PC-3 (cell line): ENCODE data around the gene CASZ1. TPM values are rescaled to one million over a fixed set of nuclear protein-coding genes. Genes with fewer than 3 reads are reported as not detected.

Source experiments
- ATAC-seq: fragments of 200-7000 bp; cut with Tn5 transposase; 2 replicates; pipeline ENCODE4 v1.9.1; 2020; ENCODE audit warnings: mild to moderate bottlenecking, moderate library complexity
- BruUV-seq: library from RNA; stranded (reverse); fragments of 400-500 nt; replicated peaks from 2 replicates; lab custom pipeline; 2021; lab: Mats Ljungman, UMichigan
- CTCF ChIA-PET: fragments of 300-600 bp; sonication (Branson Sonifier 250); formaldehyde crosslinking; loops from one replicate; lab custom pipeline; 2022; ENCODE audit warnings: antibody characterized with exemption; lab: Charles Lee
- POLR2A ChIA-PET: fragments of 300-600 bp; sonication (Branson Sonifier 250); formaldehyde crosslinking; loops from one replicate; lab custom pipeline; 2022; ENCODE audit warnings: antibody characterized with exemption; ENCODE audit not compliant: unreplicated experiment; lab: Charles Lee
- DNase-seq: peaks from one replicate; pipeline ENCODE4 v3.0.0-alpha.2; 2015
- H2AFZ ChIP-seq: fragments of 300-600 bp; sonication (generic); 2 replicates; pipeline ENCODE4 v1.6.0; 2016; ENCODE audit warnings: antibody characterized with exemption, low read length
- H3F3A ChIP-seq: fragments of 300-600 bp; sonication (generic); one replicate; pipeline ENCODE4 v1.6.0; 2017; ENCODE audit warnings: antibody characterized with exemption, low read length, control low read depth, mild to moderate bottlenecking; ENCODE audit not compliant: unreplicated experiment
- H3K27ac ChIP-seq: fragments of 300-600 bp; sonication (generic); 2 replicates; pipeline ENCODE4 v1.5.1; 2016; ENCODE audit warnings: mild to moderate bottlenecking, low read length
- H3K27me3 ChIP-seq: fragments of 300-600 bp; sonication (generic); 2 replicates; pipeline ENCODE4 v1.6.1; 2016; ENCODE audit warnings: low read length, mixed read lengths
- H3K36me3 ChIP-seq: fragments of 300-600 bp; sonication (generic); 2 replicates; pipeline ENCODE4 v1.6.1; 2016; ENCODE audit warnings: low read depth, mixed run types, low read length, mixed read lengths
- H3K4me1 ChIP-seq: fragments of 300-600 bp; sonication (generic); 2 replicates; pipeline ENCODE4 v1.5.1; 2016; ENCODE audit warnings: low read length; ENCODE audit not compliant: insufficient read depth
- H3K4me2 ChIP-seq: fragments of 300-600 bp; sonication (generic); 2 replicates; pipeline ENCODE4 v1.6.0; 2016; ENCODE audit warnings: low read length
- H3K4me3 ChIP-seq: fragments of 300-600 bp; sonication (generic); 2 replicates; pipeline ENCODE4 v1.5.1; 2016; ENCODE audit warnings: mild to moderate bottlenecking, low read length, mixed read lengths
- H3K79me2 ChIP-seq: fragments of 300-600 bp; sonication (generic); 2 replicates; pipeline ENCODE4 v1.6.1; 2017; ENCODE audit warnings: low read length, mixed read lengths
- H3K9ac ChIP-seq: fragments of 300-600 bp; sonication (generic); 2 replicates; pipeline ENCODE4 v1.6.0; 2016; ENCODE audit warnings: mild to moderate bottlenecking, low read length
- H3K9me2 ChIP-seq: fragments of 300-600 bp; sonication (generic); replicated peaks from 2 replicates; pipeline ENCODE4 v1.6.1; 2016; ENCODE audit warnings: mixed run types, low read length, mixed read lengths
- H3K9me3 ChIP-seq: fragments of 300-600 bp; sonication (generic); 2 replicates; pipeline ENCODE4 v1.6.1; 2016; ENCODE audit warnings: low read length, mixed read lengths
- H4K20me1 ChIP-seq: fragments of 300-600 bp; sonication (generic); 2 replicates; pipeline ENCODE4 v1.6.1; 2016; ENCODE audit warnings: low read length, mixed read lengths
- CTCF ChIP-seq: fragments of 300-600 bp; sonication (generic); conservative IDR thresholded peaks from 2 replicates; pipeline ENCODE4 v1.5.1; 2017; ENCODE audit warnings: antibody characterized with exemption, low read depth, mild to moderate bottlenecking, low read length
- EZH2 ChIP-seq: fragments of 300-600 bp; sonication (generic); IDR thresholded peaks from one replicate; pipeline ENCODE4 v1.6.1; 2017; ENCODE audit warnings: antibody characterized with exemption, mild to moderate bottlenecking, low read length; ENCODE audit not compliant: unreplicated experiment
- EZH2phosphoT487 ChIP-seq: fragments of 300-600 bp; sonication (generic); IDR thresholded peaks from 2 replicates; pipeline ENCODE4 v1.6.1; 2018; ENCODE audit warnings: mild to moderate bottlenecking, antibody characterized with exemption, low read length, borderline replicate concordance
- intact Hi-C: fragments of 100-400 bp; cut with micrococcal nuclease; formaldehyde crosslinking; loops from 2 replicates; pipeline ENCODE4 v1.9.0; 2023
- total RNA-seq: library from RNA; depleted of rRNA; stranded (reverse); fragments of >200 nt; gene quantifications from 2 replicates; pipeline ENCODE4 v1.2.3, GENCODE V29; 2014

Gene CASZ1
- total RNA-seq, 1 experiment from 2014 or later, result 12.8 TPM

- Histone ChIP-seq H2AFZ (no peak overlapping the region), H3K4me1 (peaks cover 17% of the 10 kb centered on the region), H3K27ac (no peak overlapping the region), H3K27me3 (peaks cover 18% of the 10 kb centered on the region; the same call in 1 of the 2 replicates), H3K4me3 (no peak overlapping the region), H3K9me2 (no peaks in the 10 kb centered on the region), H3K4me2 (no peak overlapping the region), H3K79me2 (no peaks in the 10 kb centered on the region), H3F3A (no peaks in the 10 kb centered on the region), H4K20me1 (no peaks in the 10 kb centered on the region), H3K36me3 (no peaks in the 10 kb centered on the region), H3K9me3 (no peaks in the 10 kb centered on the region), H3K9ac (no peak overlapping the region)
- POLR2A ChIA-PET, result no interaction called here
- ATAC-seq, result no peak
- DNase-seq, result no peak
- no peak for TF ChIP-seq CTCF
- TF ChIP-seq EZH2phosphoT487, result no peak
- TF ChIP-seq EZH2, result no peak
- intact Hi-C loops, result no loop called here
- CTCF ChIA-PET, result no interaction called here
- no TSS peak for BruUV-seq
Observed at GRCh38 chr1:10802944-10803715, 6.7 kb upstream of the CASZ1 start.

- DNase-seq (no peak), ATAC-seq (no peak)
- Histone ChIP-seq H3K9me2 (no peaks in the 10 kb centered on the region), H3K36me3 (no peaks in the 10 kb centered on the region), H3K27ac (no peak overlapping the region), H3K4me1 (peaks cover 20% of the 10 kb centered on the region), H2AFZ (no peak overlapping the region), H3K79me2 (no peaks in the 10 kb centered on the region), H3F3A (no peaks in the 10 kb centered on the region), H3K4me3 (no peak overlapping the region), H3K4me2 (no peak overlapping the region), H3K9ac (no peak overlapping the region), H4K20me1 (no peaks in the 10 kb centered on the region), H3K9me3 (no peaks in the 10 kb centered on the region), H3K27me3 (no peaks in the 10 kb centered on the region)
- ChIA-PET POLR2A (no interaction called here), CTCF (no interaction called here)
- BruUV-seq, result no TSS peak
- TF ChIP-seq EZH2phosphoT487 (no peak), CTCF (no peak), EZH2 (no peak)
- intact Hi-C loops, result no loop called here
Observed at GRCh38 chr1:10800778-10801177, 4.3 kb upstream of the CASZ1 start.

- ATAC-seq (no peak), DNase-seq (no peak)
- H3K4me1 ChIP-seq, result peaks cover 18% of the 10 kb centered on the region
- no peak overlapping the region for H3K27ac ChIP-seq
- no peaks in the 10 kb centered on the region for H3K27me3 ChIP-seq
- H3K9me3 ChIP-seq, result no peaks in the 10 kb centered on the region
- H3K79me2 ChIP-seq, result 0 out of 2 replicates have a peak, but pooled peaks cover 6% of the 10 kb centered on the region
- no peaks in the 10 kb centered on the region for H3K36me3 ChIP-seq
- H3K9ac ChIP-seq, result no peak overlapping the region
- BruUV-seq, result no TSS peak
- H2AFZ ChIP-seq, result no peak overlapping the region
- TF ChIP-seq EZH2 (no peak), EZH2phosphoT487 (no peak), CTCF (no peak)
- ChIA-PET POLR2A (no interaction called here), CTCF (interaction anchor here (0.7 kb wide), 1 partner anchor 125 kb away, joined by 3 read pairs; no protein-coding TSS in a partner anchor)
- H3K9me2 ChIP-seq, result no peaks in the 10 kb centered on the region
- H3F3A ChIP-seq, result no peaks in the 10 kb centered on the region
- no peaks in the 10 kb centered on the region for H4K20me1 ChIP-seq
- no peak overlapping the region for H3K4me3 ChIP-seq
- intact Hi-C loops, result no loop called here
- no peak overlapping the region for H3K4me2 ChIP-seq
Observed at GRCh38 chr1:10799726-10800125, 3.3 kb upstream of the CASZ1 start.
